ENCODE data around the gene SMG1. TPM values are rescaled to one million over a fixed set of nuclear protein-coding genes. Genes with fewer than 3 reads are reported as not detected.
A peak's percentile ranks its signal among the peaks of the same experiment; 100 is the strongest.
"Not testable (repeated sequence)": the region's sequence is repeated elsewhere in the genome, so short reads cannot be mapped to it uniquely, and the experiment has no call there.

The SMG1 gene
- total RNA-seq, 1 donor from 2014 or later = 41.2 TPM

- Histone ChIP-seq H3K27ac (replicated peaks) (no peak overlapping the region), H3K4me1 (peaks cover 15% of the 10 kb centered on the region), H3K27me3 (ENCODE audit: low read depth) (no peaks in the 10 kb centered on the region), H3K9me3 (replicated peaks) (no peaks in the 10 kb centered on the region), H3K36me3 (no peaks in the 10 kb centered on the region), H3K4me3 (no peak overlapping the region)
- TF ChIP-seq CTCF (IDR thresholded peaks at IDR 0.05; ENCODE audit: borderline replicate concordance) = no peak
- intact Hi-C loops (cut with micrococcal nuclease) = loop anchor here (10.0 kb wide), 1 partner anchor 99 kb away; the partner anchor contains the start of gene COQ7
- DNase-seq = no peak
These were observed 39.3 kb upstream of the SMG1 start for GRCh38 chr16:18965555-18965954.

- peak overlapping the region; percentile 80 for H3K27ac ChIP-seq (replicated peaks)
- no peaks in the 10 kb centered on the region for H3K36me3 ChIP-seq
- intact Hi-C loops (cut with micrococcal nuclease) = no loop called here
These were observed 32.9 kb upstream of the SMG1 start for GRCh38 chr16:18959031-18959505.

GRCh38 chr16:18958621-18959029 is 32.4 kb upstream of the SMG1 start:
- H3K36me3 ChIP-seq = no peaks in the 10 kb centered on the region
- H3K4me3 ChIP-seq = no peak overlapping the region
- peaks cover 24% of the 10 kb centered on the region for H3K4me1 ChIP-seq
- peak overlapping the region; percentile 80 for H3K27ac ChIP-seq (replicated peaks)
- H3K27me3 ChIP-seq (ENCODE audit: low read depth) = no peaks in the 10 kb centered on the region
- no peaks in the 10 kb centered on the region for H3K9me3 ChIP-seq (replicated peaks)
- no peak for DNase-seq
- intact Hi-C loops (cut with micrococcal nuclease) = no loop called here
- no peak for TF ChIP-seq CTCF (IDR thresholded peaks at IDR 0.05; ENCODE audit: borderline replicate concordance)

More at GRCh38 chr16:18959031-18959505, 32.9 kb upstream of the SMG1 start:
- no peaks in the 10 kb centered on the region for H3K9me3 ChIP-seq (replicated peaks)
- no peaks in the 10 kb centered on the region for H3K27me3 ChIP-seq (ENCODE audit: low read depth)
- DNase-seq = no peak
- TF ChIP-seq CTCF (IDR thresholded peaks at IDR 0.05; ENCODE audit: borderline replicate concordance) = no peak
- H3K4me1 ChIP-seq = peaks cover 24% of the 10 kb centered on the region
- no peak overlapping the region for H3K4me3 ChIP-seq

DNA sequence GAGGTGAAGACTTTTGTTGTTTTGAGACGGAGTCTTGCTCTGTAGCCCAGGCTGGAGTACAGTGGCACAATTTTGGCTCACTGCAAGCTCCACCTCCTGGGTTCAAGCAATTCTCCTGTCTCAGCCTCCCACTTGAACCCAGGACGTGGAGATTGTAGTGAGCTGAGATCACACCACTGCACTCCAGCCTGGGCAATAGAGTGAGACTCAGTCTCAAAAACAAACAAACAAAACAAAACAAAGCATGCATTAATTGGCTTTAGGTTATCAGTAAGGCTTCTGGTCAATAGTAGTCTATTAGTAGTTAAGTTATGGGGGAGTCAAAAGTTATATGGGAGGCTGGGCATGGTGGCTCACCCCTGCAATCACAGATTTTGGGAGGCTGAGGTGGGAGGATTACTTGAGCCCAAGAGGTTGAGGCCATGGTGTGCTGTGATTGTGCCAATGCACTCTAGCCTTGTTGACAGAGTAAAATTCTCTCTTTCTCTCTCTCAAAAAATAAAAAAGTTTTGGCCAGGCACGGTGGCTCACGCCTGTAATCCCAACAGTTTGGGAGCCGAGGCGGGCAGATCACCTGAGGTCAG is 30.5 kb upstream of the SMG1 start:
- H3K4me1 ChIP-seq = peaks cover 18% of the 10 kb centered on the region
- H3K27ac ChIP-seq (replicated peaks); H3K27me3 ChIP-seq (ENCODE audit: low read depth); DNase-seq; H3K4me3 ChIP-seq; H3K9me3 ChIP-seq (replicated peaks); intact Hi-C loops (cut with micrococcal nuclease); H3K36me3 ChIP-seq: not testable (repeated sequence)

- H3K27me3 ChIP-seq (ENCODE audit: low read depth); H3K9me3 ChIP-seq (replicated peaks); intact Hi-C loops (cut with micrococcal nuclease); DNase-seq; H3K36me3 ChIP-seq; H3K27ac ChIP-seq (replicated peaks); H3K4me3 ChIP-seq: not testable (repeated sequence)
- H3K4me1 ChIP-seq = peaks cover 14% of the 10 kb centered on the region
These were observed 29.8 kb upstream of the SMG1 start for GRCh38 chr16:18955874-18956580.

GRCh38 chr16:18953547-18953946 is 27.3 kb upstream of the SMG1 start:
- Histone ChIP-seq H3K4me1 (peaks cover 2% of the 10 kb centered on the region), H3K27me3 (ENCODE audit: low read depth) (no peaks in the 10 kb centered on the region), H3K4me3 (no peak overlapping the region), H3K27ac (replicated peaks) (no peak overlapping the region), H3K9me3 (replicated peaks) (no peaks in the 10 kb centered on the region), H3K36me3 (no peaks in the 10 kb centered on the region)
- DNase-seq = no peak
- intact Hi-C loops (cut with micrococcal nuclease) = no loop called here
- no peak for TF ChIP-seq CTCF (IDR thresholded peaks at IDR 0.05; ENCODE audit: borderline replicate concordance)

Data from left ventricle myocardium inferior (tissue), 1 donor.